Mesendoderm (in vitro differentiated cells): ENCODE results near the gene CASKIN2.

Experiments
- DNase-seq: peaks from one replicate; pipeline ENCODE4 v3.0.0; 2013
- H2AK5ac ChIP-seq: 2 replicates; pipeline ENCODE4 v1.6.1; 2013; ENCODE audit warnings: low read length, inconsistent platforms
- H2BK120ac ChIP-seq: 2 replicates; pipeline ENCODE4 v1.6.1; 2013; ENCODE audit warnings: low read depth, mild to moderate bottlenecking, low read length, moderate library complexity, mixed read lengths
- H2BK15ac ChIP-seq: replicated peaks from 2 replicates; pipeline ENCODE4 v1.6.1; 2013; ENCODE audit warnings: low read depth, mild to moderate bottlenecking, moderate library complexity
- H2BK5ac ChIP-seq: 2 replicates; pipeline ENCODE4 v1.6.1; 2013; ENCODE audit warnings: low read length, inconsistent platforms
- H3K18ac ChIP-seq: 2 replicates; pipeline ENCODE4 v1.6.1; 2013; ENCODE audit warnings: mild to moderate bottlenecking, low read length, mixed read lengths
- H3K23ac ChIP-seq: one replicate; pipeline ENCODE4 v1.6.1; 2013; ENCODE audit warnings: low read length
- H3K27ac ChIP-seq: 2 replicates; pipeline ENCODE4 v1.5.1; 2013; ENCODE audit warnings: low read depth, mild to moderate bottlenecking, inconsistent platforms, low read length, moderate library complexity
- H3K27me3 ChIP-seq: 2 replicates; pipeline ENCODE4 v1.6.1; 2013; ENCODE audit warnings: low read length, control low read depth, mild to moderate bottlenecking, inconsistent platforms; ENCODE audit not compliant: insufficient read depth, poor library complexity
- H3K36me3 ChIP-seq: 2 replicates; pipeline ENCODE4 v1.6.1; 2013; ENCODE audit warnings: low read length, inconsistent platforms; ENCODE audit not compliant: control insufficient read depth, insufficient read depth
- H3K4ac ChIP-seq: one replicate; pipeline ENCODE4 v1.6.1; 2013; ENCODE audit warnings: low read depth, mild to moderate bottlenecking, low read length, moderate library complexity
- H3K4me1 ChIP-seq: 2 replicates; pipeline ENCODE4 v1.6.1; 2013; ENCODE audit warnings: low read depth, low read length, inconsistent platforms; ENCODE audit not compliant: control insufficient read depth
- H3K4me2 ChIP-seq: 2 replicates; pipeline ENCODE4 v1.6.1; 2013; ENCODE audit warnings: low read length
- H3K4me3 ChIP-seq: 2 replicates; pipeline ENCODE4 v1.5.1; 2013; ENCODE audit warnings: mild to moderate bottlenecking, low read length
- H3K56ac ChIP-seq: one replicate; pipeline ENCODE4 v1.6.1; 2013; ENCODE audit warnings: low read length
- H3K79me1 ChIP-seq: 2 replicates; pipeline ENCODE4 v1.6.1; 2013; ENCODE audit warnings: low read length, inconsistent platforms
- H3K79me2 ChIP-seq: 2 replicates; pipeline ENCODE4 v1.6.1; 2013; ENCODE audit warnings: mild to moderate bottlenecking, low read length; ENCODE audit not compliant: control insufficient read depth, insufficient read depth
- H3K9ac ChIP-seq: 2 replicates; pipeline ENCODE4 v1.6.1; 2013; ENCODE audit warnings: low read length, inconsistent platforms
- H4K5ac ChIP-seq: one replicate; pipeline ENCODE4 v1.6.1; 2013; ENCODE audit warnings: low read length
- H4K8ac ChIP-seq: one replicate; pipeline ENCODE4 v1.6.1; 2013; ENCODE audit warnings: low read depth, mild to moderate bottlenecking, control low read depth, low read length, moderate library complexity
- WGBS: extraction: QIAGEN DNeasy Blood & Tissue Kit; methylation state at CpG from one replicate; pipeline ENCODE4 v1.1.7; 2013; ENCODE audit warnings: low lambda C conversion rate, missing lambda C conversion rate; ENCODE audit not compliant: insufficient coverage; ENCODE audit errors: extremely low coverage; 5-methylcytosine and 5-hydroxymethylcytosine counted together

Gene CASKIN2

GRCh38 chr17:75490953-75491649 is 24.2 kb downstream of the CASKIN2 start:
- no CpG with 5 or more reads among the region's 19 CpGs for WGBS
- no peak overlapping the region for H3K18ac ChIP-seq
- no peak overlapping the region for H3K23ac ChIP-seq
- peaks cover 2% of the 10 kb centered on the region for H3K36me3 ChIP-seq
- H3K27ac ChIP-seq, result no peak overlapping the region
- H3K4me3 ChIP-seq, result no peak overlapping the region
- no peak overlapping the region for H3K9ac ChIP-seq
- no peak overlapping the region for H4K8ac ChIP-seq
- no peak overlapping the region for H3K4ac ChIP-seq
- H3K79me2 ChIP-seq, result no peaks in the 10 kb centered on the region
- H3K79me1 ChIP-seq, result no peaks in the 10 kb centered on the region
- no peak overlapping the region for H4K5ac ChIP-seq
- no peak for DNase-seq
- no peak overlapping the region for H3K4me2 ChIP-seq
- no peaks in the 10 kb centered on the region for H3K27me3 ChIP-seq
- H3K4me1 ChIP-seq, result no peaks in the 10 kb centered on the region
- no peak overlapping the region for H2BK5ac ChIP-seq
- H3K56ac ChIP-seq, result no peak overlapping the region
- no peak overlapping the region for H2BK15ac ChIP-seq
- no peak overlapping the region for H2AK5ac ChIP-seq
- no peak overlapping the region for H2BK120ac ChIP-seq

- WGBS, result no CpG with 5 or more reads among the region's 14 CpGs
- no peaks in the 10 kb centered on the region for H3K79me2 ChIP-seq
- no peak overlapping the region for H2BK15ac ChIP-seq
- H3K4me3 ChIP-seq, result no peak overlapping the region
- H3K4ac ChIP-seq, result no peak overlapping the region
- DNase-seq, result no peak
- no peak overlapping the region for H3K4me2 ChIP-seq
- H2BK5ac ChIP-seq, result no peak overlapping the region
- H3K4me1 ChIP-seq, result no peaks in the 10 kb centered on the region
- H2AK5ac ChIP-seq, result no peak overlapping the region
- no peak overlapping the region for H4K8ac ChIP-seq
- H4K5ac ChIP-seq, result no peak overlapping the region
- peaks cover 2% of the 10 kb centered on the region for H3K36me3 ChIP-seq
- no peaks in the 10 kb centered on the region for H3K79me1 ChIP-seq
- no peak overlapping the region for H3K23ac ChIP-seq
- H3K56ac ChIP-seq, result no peak overlapping the region
- no peaks in the 10 kb centered on the region for H3K27me3 ChIP-seq
- H3K9ac ChIP-seq, result no peak overlapping the region
- H2BK120ac ChIP-seq, result no peak overlapping the region
- no peak overlapping the region for H3K27ac ChIP-seq
- H3K18ac ChIP-seq, result no peak overlapping the region
Measured at GRCh38 chr17:75490173-75490743, 25.1 kb downstream of the CASKIN2 start.

GRCh38 chr17:75489511-75489955 is 25.8 kb downstream of the CASKIN2 start:
- no peak overlapping the region for H3K4me2 ChIP-seq
- no peaks in the 10 kb centered on the region for H3K79me1 ChIP-seq
- H4K5ac ChIP-seq, result no peak overlapping the region
- no peak overlapping the region for H3K4me3 ChIP-seq
- no peak overlapping the region for H2BK5ac ChIP-seq
- H2BK120ac ChIP-seq, result no peak overlapping the region
- no peaks in the 10 kb centered on the region for H3K79me2 ChIP-seq
- H3K36me3 ChIP-seq, result peaks cover 2% of the 10 kb centered on the region
- no peak overlapping the region for H4K8ac ChIP-seq
- H2AK5ac ChIP-seq, result no peak overlapping the region
- H3K27ac ChIP-seq, result no peak overlapping the region
- no CpG with 5 or more reads among the region's 14 CpGs for WGBS
- H3K9ac ChIP-seq, result no peak overlapping the region
- H3K4me1 ChIP-seq, result no peaks in the 10 kb centered on the region
- H3K27me3 ChIP-seq, result no peaks in the 10 kb centered on the region
- DNase-seq, result no peak
- no peak overlapping the region for H3K23ac ChIP-seq
- H3K18ac ChIP-seq, result no peak overlapping the region
- no peak overlapping the region for H3K4ac ChIP-seq
- H2BK15ac ChIP-seq, result no peak overlapping the region
- H3K56ac ChIP-seq, result no peak overlapping the region

- Histone ChIP-seq H3K4ac (no peak overlapping the region), H2AK5ac (no peak overlapping the region), H3K4me3 (no peak overlapping the region), H3K4me2 (no peak overlapping the region), H3K18ac (no peak overlapping the region), H3K79me1 (no peaks in the 10 kb centered on the region), H3K56ac (no peak overlapping the region), H3K79me2 (no peaks in the 10 kb centered on the region), H2BK120ac (no peak overlapping the region), H3K9ac (no peak overlapping the region), H4K5ac (no peak overlapping the region), H3K27ac (no peak overlapping the region), H2BK15ac (no peak overlapping the region), H3K36me3 (peaks cover 2% of the 10 kb centered on the region), H4K8ac (no peak overlapping the region), H3K27me3 (no peaks in the 10 kb centered on the region), H3K4me1 (no peaks in the 10 kb centered on the region), H3K23ac (no peak overlapping the region), H2BK5ac (no peak overlapping the region)
- no peak for DNase-seq
- WGBS, result no CpG with 5 or more reads among the region's 24 CpGs
Measured at GRCh38 chr17:75488693-75489510, 26.4 kb downstream of the CASKIN2 start.

- no peak overlapping the region for H4K8ac ChIP-seq
- no peak overlapping the region for H3K4me2 ChIP-seq
- WGBS, result no CpG with 5 or more reads among the region's 12 CpGs
- no peak overlapping the region for H4K5ac ChIP-seq
- no peaks in the 10 kb centered on the region for H3K36me3 ChIP-seq
- no peak overlapping the region for H3K27ac ChIP-seq
- H3K79me2 ChIP-seq, result no peaks in the 10 kb centered on the region
- H3K4me1 ChIP-seq, result no peaks in the 10 kb centered on the region
- no peak overlapping the region for H2BK15ac ChIP-seq
- no peak overlapping the region for H2BK120ac ChIP-seq
- H3K9ac ChIP-seq, result no peak overlapping the region
- H3K56ac ChIP-seq, result no peak overlapping the region
- H2AK5ac ChIP-seq, result no peak overlapping the region
- no peaks in the 10 kb centered on the region for H3K27me3 ChIP-seq
- peak; percentile 41 for DNase-seq
- H3K18ac ChIP-seq, result no peak overlapping the region
- no peak overlapping the region for H2BK5ac ChIP-seq
- H3K4me3 ChIP-seq, result no peak overlapping the region
- H3K23ac ChIP-seq, result no peak overlapping the region
- no peak overlapping the region for H3K4ac ChIP-seq
- H3K79me1 ChIP-seq, result peaks cover 1% of the 10 kb centered on the region
Measured at GRCh38 chr17:75487351-75488070, 27.8 kb downstream of the CASKIN2 start.
